Measurements from ENCODE around the gene SLC7A1. TPM values are rescaled to one million over a fixed set of nuclear protein-coding genes. Genes with fewer than 3 reads are reported as not detected.

SLC7A1 gene
- total and polyA plus RNA-seq, 2 of the 8 experiments (the other 6 are each of a cell fraction or from before 2014, with no cell fraction given), result 26.8 to 114 TPM

- no peak for TF ChIP-seq CHD7 (IDR thresholded peaks at IDR 0.05; ENCODE audit: insufficient replicate concordance, low read length)
- TF ChIP-seq GTF2F1 (IDR thresholded peaks at IDR 0.05; ENCODE audit: borderline replicate concordance, low read depth, low read length), result no peak
- no peak for TF ChIP-seq SP1 (IDR thresholded peaks at IDR 0.05; ENCODE audit: low read depth, low read length)
- TF ChIP-seq CTCF (IDR thresholded peaks at IDR 0.05; ENCODE audit: control extremely low read depth in 1 of 3, insufficient read depth in 1 of 3, low read depth in 1 of 3, low read length in 3 of 3), result no peak
- TF ChIP-seq MAX (IDR thresholded peaks at IDR 0.05), result no peak
- TF ChIP-seq CBX8 (IDR thresholded peaks at IDR 0.05; ENCODE audit: borderline replicate concordance, low read depth, low read length), result no peak
- no peak for TF ChIP-seq KDM1A (IDR thresholded peaks at IDR 0.05; ENCODE audit: borderline replicate concordance, low read length)
- no peak for TF ChIP-seq SP4 (IDR thresholded peaks at IDR 0.05; ENCODE audit: low read length)
These were observed 22.9 kb downstream of the SLC7A1 start (continued) for GRCh38 chr13:29572575-29572974.

Measured in H1 (cell line).